Thyroid gland (tissue), 4 donors: ENCODE results near the gene FEZF2.

Experiments
- CTCF ChIP-seq, 6 experiments: fragments of 200-600 bp in 3 of 6; fragments of 450-650 bp in 3 of 6; sonication (generic) in 3 of 6; IDR thresholded peaks; one replicate each; pipeline ENCODE4 v1.5.1; 2016 to 2019; ENCODE audit warnings: antibody characterized with exemption in 6 of 6, mild to moderate bottlenecking in 2 of 6, inconsistent platforms in 1 of 6, moderate library complexity in 1 of 6
- POLR2A ChIP-seq, 2 donors: fragments of 450-650 bp; IDR thresholded peaks; one replicate each; pipeline ENCODE4 v1.6.1; 2017; ENCODE audit warnings: antibody characterized with exemption in 2 of 2, mild to moderate bottlenecking in 2 of 2, moderate library complexity in 1 of 2

- TF ChIP-seq CTCF (IDR thresholded peaks at IDR 0.05), result no peak
- no peak for TF ChIP-seq POLR2A (IDR thresholded peaks at IDR 0.05)
These were observed 5.6 kb upstream of the FEZF2 start for GRCh38 chr3:62378921-62379320.
